ENCODE data around the gene TBL2. TPM values are rescaled to one million over a fixed set of nuclear protein-coding genes. Genes with fewer than 3 reads are reported as not detected.
"Not testable (repeated sequence)": the region's sequence is repeated elsewhere in the genome, so short reads cannot be mapped to it uniquely, and the experiment has no call there.

TBL2 gene
- total and polyA plus RNA-seq, 7 donors: 5.4 to 29.6 (median 25.2) TPM

DNA sequence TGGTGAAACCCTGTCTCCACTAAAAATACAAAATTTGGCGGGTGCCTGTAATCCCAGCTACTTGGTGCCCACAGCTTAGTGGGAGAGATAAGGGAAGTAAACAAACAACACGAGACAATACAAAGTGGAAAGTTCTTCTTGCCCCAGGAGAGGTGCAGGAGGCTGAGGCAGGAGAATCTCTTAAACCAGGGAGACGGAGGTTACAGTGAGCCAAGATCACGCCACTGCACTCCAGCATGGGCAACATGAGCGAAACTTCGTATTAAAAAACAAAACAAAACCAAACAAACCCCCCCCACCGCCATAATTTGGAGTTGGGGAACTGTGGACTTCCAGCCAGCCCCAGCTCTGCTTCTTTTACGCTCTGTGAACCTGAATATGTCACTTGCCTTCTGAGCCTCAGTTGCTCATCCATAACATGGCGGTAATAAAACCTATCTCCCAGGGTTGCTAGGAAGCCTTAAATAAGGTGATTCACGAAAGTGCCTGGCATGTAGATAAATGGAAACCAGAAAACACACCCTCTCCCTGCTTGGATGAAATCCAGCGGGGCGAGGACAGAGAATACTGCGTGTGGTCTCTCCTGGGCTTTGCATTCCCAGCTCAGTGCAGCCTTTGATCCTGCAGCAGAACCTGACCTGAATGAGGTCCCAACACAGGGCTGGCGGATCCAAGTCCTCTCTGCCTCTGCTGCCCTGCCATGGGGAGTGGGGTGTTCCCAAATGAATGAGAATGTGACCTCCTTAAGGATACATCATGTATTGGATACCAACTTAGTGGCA lies 35.8 kb upstream of the TBL2 start:
- DNase-seq: no peak
- intact Hi-C loops (cut with DNase I): no loop called here
- TF ChIP-seq, protein P1, sequence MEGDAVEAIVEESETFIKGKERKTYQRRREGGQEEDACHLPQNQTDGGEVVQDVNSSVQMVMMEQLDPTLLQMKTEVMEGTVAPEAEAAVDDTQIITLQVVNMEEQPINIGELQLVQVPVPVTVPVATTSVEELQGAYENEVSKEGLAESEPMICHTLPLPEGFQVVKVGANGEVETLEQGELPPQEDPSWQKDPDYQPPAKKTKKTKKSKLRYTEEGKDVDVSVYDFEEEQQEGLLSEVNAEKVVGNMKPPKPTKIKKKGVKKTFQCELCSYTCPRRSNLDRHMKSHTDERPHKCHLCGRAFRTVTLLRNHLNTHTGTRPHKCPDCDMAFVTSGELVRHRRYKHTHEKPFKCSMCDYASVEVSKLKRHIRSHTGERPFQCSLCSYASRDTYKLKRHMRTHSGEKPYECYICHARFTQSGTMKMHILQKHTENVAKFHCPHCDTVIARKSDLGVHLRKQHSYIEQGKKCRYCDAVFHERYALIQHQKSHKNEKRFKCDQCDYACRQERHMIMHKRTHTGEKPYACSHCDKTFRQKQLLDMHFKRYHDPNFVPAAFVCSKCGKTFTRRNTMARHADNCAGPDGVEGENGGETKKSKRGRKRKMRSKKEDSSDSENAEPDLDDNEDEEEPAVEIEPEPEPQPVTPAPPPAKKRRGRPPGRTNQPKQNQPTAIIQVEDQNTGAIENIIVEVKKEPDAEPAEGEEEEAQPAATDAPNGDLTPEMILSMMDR (IDR thresholded peaks at IDR 0.05): no peak
- no peak for TF ChIP-seq POLR2AphosphoS5 (IDR thresholded peaks at IDR 0.05)
- TF ChIP-seq EP300 (IDR thresholded peaks at IDR 0.05): no peak
- no peak for TF ChIP-seq POLR2A (IDR thresholded peaks at IDR 0.05)
- H3K9me3 ChIP-seq: no peaks in the 10 kb centered on the region
- peaks cover 0 to 35% (median 7%) of the 10 kb centered on the region in 3 donors for H3K27me3 ChIP-seq
- no peak overlapping the region for H3K4me3 ChIP-seq
- 35 to 59% methylated on average over 14 of the region's 14 CpGs for WGBS, 2 donors
- H3K4me1 ChIP-seq: no peaks in the 10 kb centered on the region
- no peaks in the 10 kb centered on the region for H3K36me3 ChIP-seq
- peak overlapping the region in 1 of 4 donors; percentile 14 for H3K27ac ChIP-seq

DNA sequence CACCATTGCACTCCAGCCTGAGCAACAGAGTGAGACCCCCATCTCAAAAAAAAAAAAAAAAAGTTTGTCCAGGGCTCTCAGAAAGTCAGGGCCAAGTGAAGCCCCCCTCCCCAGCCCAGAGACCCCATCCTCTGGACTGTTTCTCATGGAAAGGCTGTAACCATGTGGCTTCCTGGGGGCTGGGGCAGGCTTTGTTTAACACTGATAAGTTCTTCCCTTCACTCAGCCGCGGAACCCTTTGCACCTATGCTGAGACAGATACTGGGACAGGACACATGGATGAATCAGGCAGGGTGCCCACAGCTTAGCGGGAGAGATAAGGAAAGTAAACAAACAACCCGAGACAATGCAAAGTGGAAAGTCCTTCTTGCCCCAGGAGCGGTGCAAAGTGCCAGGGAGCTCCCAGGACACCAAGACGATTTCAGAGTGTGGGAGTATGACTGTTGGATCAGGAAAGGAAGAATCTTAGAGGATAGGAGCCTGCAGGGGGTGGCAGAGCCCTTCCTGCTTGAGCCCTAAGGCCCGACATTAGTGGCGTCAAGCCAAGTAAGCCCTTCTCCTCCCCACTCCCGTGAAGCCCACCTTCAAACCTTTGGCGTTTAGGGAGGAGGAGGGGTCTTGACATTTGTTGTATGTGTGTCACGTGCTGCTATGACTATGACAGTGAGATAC lies 34.4 kb upstream of the TBL2 start:
- no peaks in the 10 kb centered on the region for H3K36me3 ChIP-seq
- intact Hi-C loops (cut with DNase I): no loop called here
- H3K4me1 ChIP-seq: no peaks in the 10 kb centered on the region
- H3K9me3 ChIP-seq: no peaks in the 10 kb centered on the region
- H3K27me3 ChIP-seq: peaks cover 0 to 35% (median 7%) of the 10 kb centered on the region in 3 donors
- no peak overlapping the region for H3K4me3 ChIP-seq
- H3K27ac ChIP-seq: peak overlapping the region in 3 of 4 donors; percentile 22 to 49 (median 46)
- no peak for TF ChIP-seq POLR2A (IDR thresholded peaks at IDR 0.05)
- TF ChIP-seq POLR2AphosphoS5 (IDR thresholded peaks at IDR 0.05): no peak
- TF ChIP-seq, protein P1 (IDR thresholded peaks at IDR 0.05): no peak
- no peak for TF ChIP-seq EP300 (IDR thresholded peaks at IDR 0.05)
- WGBS, 2 donors: 2 to 9% methylated on average over 11 of the region's 11 CpGs
- DNase-seq: no peak

DNA sequence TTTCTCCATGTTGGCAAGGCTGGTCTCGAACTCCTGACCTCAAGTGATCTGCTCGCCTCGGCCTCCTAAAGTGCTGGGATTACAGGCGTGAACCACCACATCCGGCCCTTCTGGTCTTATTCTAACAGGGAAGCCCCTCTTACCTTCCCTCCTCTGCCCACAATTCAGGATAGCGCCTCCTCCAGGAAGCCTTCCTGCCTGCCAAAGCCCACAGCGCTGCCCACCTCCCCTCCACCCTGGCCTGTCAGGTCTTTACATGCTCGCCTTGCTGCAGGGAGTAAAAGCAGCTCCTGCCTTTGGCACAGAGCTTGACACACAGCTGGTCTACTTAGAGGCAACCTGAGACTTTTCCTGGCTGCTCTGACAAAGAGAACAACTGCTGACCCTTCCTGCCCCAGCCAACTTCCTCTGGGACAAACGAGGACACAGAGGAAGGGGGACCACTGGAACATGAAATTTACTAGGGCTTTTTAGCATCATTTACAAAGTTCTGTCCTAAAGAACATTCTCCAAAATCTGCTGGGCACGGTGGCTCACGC lies 32.7 kb upstream of the TBL2 start:
- peaks cover 0 to 6% (median 3%) of the 10 kb centered on the region in 4 donors for H3K4me1 ChIP-seq
- WGBS, 2 donors: 71 to 83% methylated on average over 11 of the region's 11 CpGs
- TF ChIP-seq, protein P1 (IDR thresholded peaks at IDR 0.05): no peak
- peak in 1 of 4 donors; percentile 21 for TF ChIP-seq POLR2AphosphoS5 (IDR thresholded peaks at IDR 0.05)
- H3K4me3 ChIP-seq: no peak overlapping the region
- H3K27me3 ChIP-seq: peaks cover 0 to 48% (median 15%) of the 10 kb centered on the region in 3 donors
- DNase-seq: no peak
- no peak overlapping the region for H3K27ac ChIP-seq
- no peaks in the 10 kb centered on the region for H3K36me3 ChIP-seq
- intact Hi-C loops (cut with DNase I): no loop called here
- no peaks in the 10 kb centered on the region for H3K9me3 ChIP-seq

DNA sequence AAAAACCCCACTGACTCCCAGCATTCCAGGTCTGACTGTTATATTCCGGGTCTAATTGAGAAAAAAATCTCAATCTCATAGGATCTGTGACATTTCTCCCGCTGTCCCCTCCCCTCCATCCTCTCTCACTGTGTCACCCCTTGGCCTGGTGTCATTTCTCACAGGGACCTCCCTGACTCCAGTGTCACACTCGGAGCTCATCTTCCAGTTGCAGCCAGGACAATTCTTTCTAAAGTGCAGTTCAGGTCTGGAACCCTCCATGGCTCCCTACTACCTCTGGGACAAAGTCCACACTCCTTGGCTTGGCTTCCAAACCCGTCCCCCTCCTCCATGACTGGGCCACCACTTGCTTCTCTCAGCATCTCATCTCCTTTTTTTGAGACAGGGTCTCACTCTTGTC lies 31.7 kb upstream of the TBL2 start:
- H3K4me1 ChIP-seq: peaks cover 0 to 6% (median 3%) of the 10 kb centered on the region in 4 donors
- H3K27me3 ChIP-seq: peaks cover 0 to 47% (median 15%) of the 10 kb centered on the region in 3 donors
- no peak overlapping the region for H3K27ac ChIP-seq
- no peaks in the 10 kb centered on the region for H3K9me3 ChIP-seq
- TF ChIP-seq POLR2A (IDR thresholded peaks at IDR 0.05): no peak
- no peak for TF ChIP-seq EP300 (IDR thresholded peaks at IDR 0.05)
- TF ChIP-seq, protein P1 (IDR thresholded peaks at IDR 0.05): no peak
- TF ChIP-seq POLR2AphosphoS5 (IDR thresholded peaks at IDR 0.05): no peak
- no peak overlapping the region for H3K4me3 ChIP-seq
- no peaks in the 10 kb centered on the region for H3K36me3 ChIP-seq
- no peak for DNase-seq
- 79 to 86% methylated on average over 4 of the region's 4 CpGs for WGBS, 2 donors
- intact Hi-C loops (cut with DNase I): no loop called here

DNA sequence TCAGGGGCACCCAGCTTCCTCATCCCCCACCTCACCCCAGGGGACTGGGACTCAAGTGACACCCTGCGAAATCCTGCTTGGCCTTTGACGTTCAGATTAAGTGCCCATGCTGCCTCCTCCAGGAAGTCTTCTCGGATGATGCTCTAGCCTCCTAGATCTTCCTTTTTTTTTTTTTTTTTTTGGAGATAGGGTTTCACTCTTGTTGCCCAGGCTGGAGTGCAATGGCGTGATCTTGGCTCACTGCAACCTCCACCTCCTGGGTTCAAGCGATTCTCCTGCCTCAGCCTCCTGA lies 29.3 kb upstream of the TBL2 start:
- not testable (repeated sequence) for H3K9me3 ChIP-seq, DNase-seq, H3K4me1 ChIP-seq, H3K36me3 ChIP-seq, H3K4me3 ChIP-seq, H3K27ac ChIP-seq
- intact Hi-C loops (cut with DNase I): loop anchor here (1.0 to 5.0 kb wide), 3 partner anchors 60 to 250 kb away; partner anchors contain the start of gene VPS37D
- 55 to 67% methylated on average over 5 of the region's 5 CpGs for WGBS, 2 donors
- H3K27me3 ChIP-seq: peaks cover 0 to 25% (median 10%) of the 10 kb centered on the region in 3 donors
